CD14-positive monocyte (primary cell): Measurements from ENCODE around the gene KRTAP4-9. TPM values are rescaled to one million over a fixed set of nuclear protein-coding genes. Genes with fewer than 3 reads are reported as not detected.
A peak's percentile ranks its signal among the peaks of the same experiment; 100 is the strongest.

ENCODE experiments used
- DNase-seq, 3 donors: peaks; one replicate each; pipeline ENCODE4 v3.0.0-alpha.2; 2011 to 2022
- H2AFZ ChIP-seq: 2 replicates; pipeline ENCODE4 v1.6.0; 2012; ENCODE audit warnings: mild to moderate bottlenecking, low read depth, low read length, inconsistent platforms; ENCODE audit not compliant: insufficient read depth, poor library complexity, severe bottlenecking
- H3K27ac ChIP-seq, 2 donors: 1 replicate in 1 of 2; 2 replicates in 1 of 2; pipeline ENCODE4 v1.5.1; 2012 to 2013; ENCODE audit warnings: low read length in 2 of 2, control low read depth in 1 of 2, inconsistent platforms in 1 of 2, low read depth in 1 of 2, mild to moderate bottlenecking in 1 of 2
- H3K27me3 ChIP-seq, 2 donors: one replicate each; pipeline versions ENCODE4 v1.6.0 to v1.6.1; 2011 to 2013; ENCODE audit warnings: low read length in 2 of 2; ENCODE audit not compliant: control insufficient read depth in 2 of 2, insufficient read depth in 2 of 2
- H3K36me3 ChIP-seq, 2 donors: replicated peaks in 1 of 2; 1 replicate in 1 of 2; 2 replicates in 1 of 2; pipeline versions ENCODE4 v1.5.1 to v1.6.1; 2012 to 2013; ENCODE audit warnings: low read length in 2 of 2, control low read depth in 1 of 2, inconsistent platforms in 1 of 2, mild to moderate bottlenecking in 1 of 2; ENCODE audit not compliant: insufficient read depth in 2 of 2, control insufficient read depth in 1 of 2
- H3K4me1 ChIP-seq, 2 donors: 1 replicate in 1 of 2; 2 replicates in 1 of 2; pipeline versions ENCODE4 v1.5.1 to v1.6.1; 2012 to 2013; ENCODE audit warnings: low read length in 2 of 2, control low read depth in 1 of 2, inconsistent platforms in 1 of 2, mild to moderate bottlenecking in 1 of 2, moderate library complexity in 1 of 2; ENCODE audit not compliant: insufficient read depth in 2 of 2, control insufficient read depth in 1 of 2
- H3K4me2 ChIP-seq: replicated peaks from 2 replicates; pipeline ENCODE3; 2012; ENCODE audit warnings: low read length, moderate library complexity, mild to moderate bottlenecking; ENCODE audit not compliant: poor library complexity, severe bottlenecking; ENCODE audit errors: extremely low read depth
- H3K4me3 ChIP-seq, 3 experiments: fragments of 200-600 bp in 1 of 3; sonication (generic) in 1 of 3; replicated peaks in 1 of 3; 1 replicate in 2 of 3; 2 replicates in 1 of 3; pipeline ENCODE4 v1.5.1; 2011 to 2013; ENCODE audit warnings: low read length in 3 of 3, mild to moderate bottlenecking in 3 of 3, control low read depth in 2 of 3, low read depth in 2 of 3, inconsistent platforms in 1 of 3, moderate library complexity in 1 of 3
- H3K79me2 ChIP-seq: 2 replicates; pipeline ENCODE4 v1.6.0; 2012; ENCODE audit warnings: mild to moderate bottlenecking, control low read depth, inconsistent platforms, low read length, moderate library complexity; ENCODE audit not compliant: insufficient read depth
- H3K9ac ChIP-seq: 2 replicates; pipeline ENCODE4 v1.6.0; 2017; ENCODE audit warnings: low read length, mild to moderate bottlenecking; ENCODE audit not compliant: insufficient read depth, poor library complexity, severe bottlenecking
- H3K9me3 ChIP-seq, 2 donors: replicated peaks in 1 of 2; 1 replicate in 1 of 2; 2 replicates in 1 of 2; pipeline versions ENCODE4 v1.5.1 to v1.6.1; 2012 to 2013; ENCODE audit warnings: low read length in 2 of 2, control low read depth in 1 of 2; ENCODE audit not compliant: control insufficient read depth in 1 of 2, insufficient read depth in 1 of 2
- H4K20me1 ChIP-seq: 2 replicates; pipeline ENCODE4 v1.6.0; 2012; ENCODE audit warnings: mild to moderate bottlenecking, low read length, control low read depth, moderate library complexity; ENCODE audit not compliant: insufficient read depth
- H3K27ac Mint-ChIP-seq, 7 donors: one replicate each; pipeline ENCODE4 v1.8.0; 2020; ENCODE audit warnings: mild to moderate bottlenecking in 7 of 7, mixed read lengths in 7 of 7, moderate library complexity in 6 of 7, inconsistent platforms in 2 of 7
- H3K27me3 Mint-ChIP-seq, 3 donors: one replicate each; pipeline ENCODE4 v1.8.0; 2021 to 2022; ENCODE audit warnings: low read depth in 3 of 3, mild to moderate bottlenecking in 3 of 3, mixed read lengths in 3 of 3, moderate library complexity in 3 of 3, inconsistent platforms in 1 of 3
- H3K36me3 Mint-ChIP-seq, 2 donors: one replicate each; pipeline ENCODE4 v1.8.0; 2020; ENCODE audit warnings: mixed read lengths in 2 of 2, inconsistent platforms in 1 of 2, mild to moderate bottlenecking in 1 of 2
- H3K4me1 Mint-ChIP-seq: one replicate; pipeline ENCODE4 v1.8.0; 2020; ENCODE audit warnings: mild to moderate bottlenecking, mixed read lengths
- H3K4me3 Mint-ChIP-seq, 2 donors: one replicate each; pipeline ENCODE4 v1.8.0; 2020; ENCODE audit warnings: mild to moderate bottlenecking in 2 of 2, mixed read lengths in 2 of 2, moderate library complexity in 1 of 2
- H3K9me3 Mint-ChIP-seq, 7 donors: one replicate each; pipeline ENCODE4 v1.8.0; 2020 to 2022; ENCODE audit warnings: mixed read lengths in 7 of 7, mild to moderate bottlenecking in 6 of 7, moderate library complexity in 6 of 7, inconsistent platforms in 2 of 7
- WGBS: methylation state at CpG from one replicate; pipeline ENCODE4 v1.1.5; 2013; ENCODE audit warnings: missing lambda C conversion rate; ENCODE audit not compliant: insufficient coverage; 5-methylcytosine and 5-hydroxymethylcytosine counted together
- intact Hi-C, 2 donors: fragments of 100-400 bp; cut with micrococcal nuclease; formaldehyde crosslinking; loops; one replicate each; pipeline versions ENCODE4 v1.15.0 to v1.15.1; 2023
- polyA plus RNA-seq, 3 donors: library from polyadenylated mRNA; depleted of rRNA in 1 of 3; unstranded in 2 of 3; stranded (reverse) in 1 of 3; fragments of 300-500 nt in 2 of 3; fragments of >200 nt in 1 of 3; fragmentation: Illumina TruSeq in 2 of 3; gene quantifications; 1 replicate in 2 of 3; 2 replicates in 1 of 3; pipeline ENCODE4 v1.2.3, GENCODE V29; 2012 to 2021
- TF ChIP-seq, protein P1 (sequence below): fragments of 200-600 bp; IDR thresholded peaks from one replicate; pipeline ENCODE4 v1.8.0; 2022; ENCODE audit warnings: antibody characterized with exemption, mild to moderate bottlenecking

The KRTAP4-9 gene
- polyA plus RNA-seq, 3 donors, result not detected

DNA sequence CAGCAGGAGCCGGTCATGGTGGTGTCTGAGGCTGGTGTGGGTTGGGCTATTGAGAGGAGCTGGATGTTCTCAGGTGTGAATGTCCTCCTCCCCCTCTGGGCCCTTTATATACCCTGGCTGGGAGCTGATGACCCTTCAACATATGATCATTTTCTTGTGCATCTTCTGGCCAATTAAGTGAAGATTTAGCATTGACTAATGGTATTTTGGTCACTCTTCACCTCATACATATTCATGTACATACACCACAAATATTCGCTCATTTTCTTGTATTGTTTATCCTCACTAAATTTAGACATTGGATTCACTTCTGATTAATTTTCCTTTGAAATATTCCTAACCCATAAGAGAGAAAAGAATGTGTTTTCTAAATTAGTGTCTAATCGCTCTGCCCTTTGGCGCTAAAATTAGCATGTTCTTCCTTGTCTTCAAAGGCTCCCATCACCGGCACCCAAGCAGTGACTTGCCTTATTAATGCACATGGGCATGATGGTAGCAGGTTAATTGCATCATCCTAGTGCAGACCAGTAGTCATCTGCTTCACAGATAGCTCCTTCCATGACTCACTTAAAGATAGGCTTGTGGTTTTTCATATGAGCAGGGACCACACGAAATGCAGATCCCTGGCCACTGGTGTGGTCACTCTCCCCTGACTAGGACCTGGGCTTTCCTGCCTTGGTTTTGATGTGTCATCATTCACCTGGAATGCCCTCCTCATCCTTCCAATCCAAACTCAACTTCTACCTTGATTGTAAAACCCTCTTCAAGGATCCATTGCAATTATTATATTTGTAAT, 39.2 kb upstream of the KRTAP4-9 start, which contains the start of gene KRTAP2-4:
KRTAP2-4 (minus strand) TSS at position 51 of the 796 bp plus-strand sequence; CDS start at position 17, 34 bp downstream.
- Histone ChIP-seq H3K27ac (no peak within 1 kb of the TSS), H2AFZ (no peak within 1 kb of the TSS), H3K9ac (no peak within 1 kb of the TSS), H3K4me3 (no peak within 1 kb of the TSS), H3K27me3 (peaks cover 4 to 7% of the 10 kb centered on the region in 2 donors), H3K79me2 (no peaks in the 10 kb centered on the region), H3K36me3 (no peaks in the 10 kb centered on the region), H3K4me1 (no peaks in the 10 kb centered on the region), H4K20me1 (no peaks in the 10 kb centered on the region), H3K9me3 (no peaks in the 10 kb centered on the region), H3K4me2 (no peak within 1 kb of the TSS)
- H3K27ac Mint-ChIP-seq, result no peak within 1 kb of the TSS
- peak in 1 of 3 donors; percentile 26 for DNase-seq
- H3K9me3 Mint-ChIP-seq, result peaks cover 0 to 2% (median 0%) of the 10 kb centered on the region in 7 donors
- peaks cover 1 to 8% (median 5%) of the 10 kb centered on the region in 3 donors for H3K27me3 Mint-ChIP-seq
- WGBS, result 77% methylated on average over 3 of the region's 6 CpGs
- intact Hi-C loops, result no loop called here
- TF ChIP-seq, protein P1, sequence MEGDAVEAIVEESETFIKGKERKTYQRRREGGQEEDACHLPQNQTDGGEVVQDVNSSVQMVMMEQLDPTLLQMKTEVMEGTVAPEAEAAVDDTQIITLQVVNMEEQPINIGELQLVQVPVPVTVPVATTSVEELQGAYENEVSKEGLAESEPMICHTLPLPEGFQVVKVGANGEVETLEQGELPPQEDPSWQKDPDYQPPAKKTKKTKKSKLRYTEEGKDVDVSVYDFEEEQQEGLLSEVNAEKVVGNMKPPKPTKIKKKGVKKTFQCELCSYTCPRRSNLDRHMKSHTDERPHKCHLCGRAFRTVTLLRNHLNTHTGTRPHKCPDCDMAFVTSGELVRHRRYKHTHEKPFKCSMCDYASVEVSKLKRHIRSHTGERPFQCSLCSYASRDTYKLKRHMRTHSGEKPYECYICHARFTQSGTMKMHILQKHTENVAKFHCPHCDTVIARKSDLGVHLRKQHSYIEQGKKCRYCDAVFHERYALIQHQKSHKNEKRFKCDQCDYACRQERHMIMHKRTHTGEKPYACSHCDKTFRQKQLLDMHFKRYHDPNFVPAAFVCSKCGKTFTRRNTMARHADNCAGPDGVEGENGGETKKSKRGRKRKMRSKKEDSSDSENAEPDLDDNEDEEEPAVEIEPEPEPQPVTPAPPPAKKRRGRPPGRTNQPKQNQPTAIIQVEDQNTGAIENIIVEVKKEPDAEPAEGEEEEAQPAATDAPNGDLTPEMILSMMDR, result no peak
- H3K4me1 Mint-ChIP-seq, result no peaks in the 10 kb centered on the region
- H3K36me3 Mint-ChIP-seq, result no peaks in the 10 kb centered on the region
- H3K4me3 Mint-ChIP-seq, result no peak within 1 kb of the TSS

GRCh38 chr17:41067281-41067680, 37.9 kb upstream of the KRTAP4-9 start:
- H3K27me3 ChIP-seq, result peaks cover 3 to 4% of the 10 kb centered on the region in 2 donors
- H4K20me1 ChIP-seq, result no peaks in the 10 kb centered on the region
- no peak overlapping the region for H3K4me3 ChIP-seq
- H3K36me3 ChIP-seq, result no peaks in the 10 kb centered on the region
- no peak for DNase-seq
- H3K27ac Mint-ChIP-seq, result no peak overlapping the region
- peaks cover 0 to 3% (median 0%) of the 10 kb centered on the region in 7 donors for H3K9me3 Mint-ChIP-seq
- H3K4me1 ChIP-seq, result no peaks in the 10 kb centered on the region
- TF ChIP-seq, protein P1, result no peak
- no peak overlapping the region for H3K4me3 Mint-ChIP-seq
- no peaks in the 10 kb centered on the region for H3K9me3 ChIP-seq
- H3K79me2 ChIP-seq, result no peaks in the 10 kb centered on the region
- no peaks in the 10 kb centered on the region for H3K36me3 Mint-ChIP-seq
- H3K4me2 ChIP-seq, result no peak overlapping the region
- no peaks in the 10 kb centered on the region for H3K4me1 Mint-ChIP-seq
- no peak overlapping the region for H3K27ac ChIP-seq
- no peak overlapping the region for H3K9ac ChIP-seq
- peaks cover 0 to 3% (median 2%) of the 10 kb centered on the region in 3 donors for H3K27me3 Mint-ChIP-seq
- no peak overlapping the region for H2AFZ ChIP-seq
- intact Hi-C loops, result no loop called here
